Cardiac atrium fibroblast (primary cell): ENCODE data around the gene FBXL7. TPM values are rescaled to one million over a fixed set of nuclear protein-coding genes. Genes with fewer than 3 reads are reported as not detected.

ENCODE experiments used
- total RNA-seq: library from RNA; depleted of rRNA; stranded (reverse); fragments of >200 nt; gene quantifications from 2 replicates; pipeline ENCODE4 v1.2.3, GENCODE V29; 2015

The FBXL7 gene
- 8.3 and 8.8 TPM in 2 replicates for total RNA-seq

GRCh38 chr5:15499528-15500324, at the start of gene FBXL7:
Gene FBXL7, plus strand, starts transcription at chr5:15500180.

